Endothelial cell of umbilical vein (primary cell): Measurements from ENCODE around the gene WNT8B. TPM values are rescaled to one million over a fixed set of nuclear protein-coding genes. Genes with fewer than 3 reads are reported as not detected.

ENCODE experiments used
- BruUV-seq: library from RNA; stranded (reverse); fragments of 400-500 nt; replicated peaks from 2 replicates; lab custom pipeline; 2021; lab: Mats Ljungman, UMichigan
- CTCF ChIA-PET: fragments of 300-600, 350-600 bp; sonication (Branson Sonifier 250); formaldehyde crosslinking; loops from one replicate; lab custom pipeline; 2021; ENCODE audit warnings: antibody characterized with exemption, inconsistent platforms; lab: Charles Lee
- POLR2A ChIA-PET: fragments of 300-600, 350-600 bp; sonication (Branson Sonifier 250); formaldehyde crosslinking; loops from one replicate; lab custom pipeline; 2021; ENCODE audit warnings: antibody characterized with exemption, inconsistent platforms; lab: Charles Lee
- DNase-seq: peaks from one replicate; pipeline ENCODE4 v3.0.0-alpha.2; 2011; ENCODE audit warnings: low read depth, low spot score
- FAIRE-seq: peaks from 2 replicates; lab custom pipeline; 2011; peaks lifted over from hg19 to GRCh38; lab: Jason Lieb, UNC
- H2AFZ ChIP-seq: 2 replicates; pipeline ENCODE4 v1.6.0; 2012; ENCODE audit warnings: low read depth, low read length, control low read depth, inconsistent platforms
- H3K27ac ChIP-seq: 2 replicates; pipeline ENCODE4 v1.5.1; 2011; ENCODE audit warnings: low read depth, mild to moderate bottlenecking, control low read depth, low read length, moderate library complexity; ENCODE audit not compliant: insufficient read depth
- H3K27me3 ChIP-seq, 2 experiments: 2 replicates each; pipeline versions ENCODE4 v1.6.0 to v1.6.1; 2011; ENCODE audit warnings: low read length in 2 of 2, mixed read lengths in 1 of 2; ENCODE audit not compliant: control insufficient read depth in 2 of 2, insufficient read depth in 2 of 2
- H3K36me3 ChIP-seq, 2 experiments: 2 replicates in 1 of 2; 3 replicates in 1 of 2; pipeline ENCODE4 v1.5.1; 2011; ENCODE audit warnings: low read length in 2 of 2, mild to moderate bottlenecking in 1 of 2, moderate library complexity in 1 of 2; ENCODE audit not compliant: control insufficient read depth in 2 of 2, insufficient read depth in 2 of 2; ENCODE audit errors: extremely low read depth in 1 of 2
- H3K4me1 ChIP-seq: 3 replicates; pipeline ENCODE4 v1.5.1; 2011; ENCODE audit warnings: mild to moderate bottlenecking, low read length; ENCODE audit not compliant: control insufficient read depth, insufficient read depth; ENCODE audit errors: extremely low read depth
- H3K4me2 ChIP-seq: 2 replicates; pipeline ENCODE4 v1.6.1; 2011; ENCODE audit warnings: low read length, control low read depth, mixed read lengths; ENCODE audit not compliant: insufficient read depth
- H3K4me3 ChIP-seq, 3 experiments: fragments of 200-600 bp in 1 of 3; sonication (generic), shearing (Covaris generic) in 1 of 3; replicated peaks in 1 of 3; 2 replicates each; pipeline ENCODE4 v1.5.1; 2011 to 2016; ENCODE audit warnings: control low read depth in 3 of 3, low read length in 3 of 3, mild to moderate bottlenecking in 2 of 3, inconsistent platforms in 1 of 3, low read depth in 1 of 3, moderate library complexity in 1 of 3; ENCODE audit not compliant: insufficient read depth in 1 of 3
- H3K79me2 ChIP-seq: 2 replicates; pipeline ENCODE4 v1.6.0; 2012; ENCODE audit warnings: low read length, inconsistent platforms; ENCODE audit not compliant: control insufficient read depth, insufficient read depth
- H3K9ac ChIP-seq: replicated peaks from 2 replicates; pipeline ENCODE3; 2011; ENCODE audit warnings: low read length, control low read depth; ENCODE audit not compliant: insufficient read depth; ENCODE audit errors: extremely low read depth
- H3K9me1 ChIP-seq: replicated peaks from 3 replicates; pipeline ENCODE4 v1.6.0; 2011; ENCODE audit warnings: mild to moderate bottlenecking, low read length; ENCODE audit not compliant: control insufficient read depth, insufficient read depth; ENCODE audit errors: extremely low read depth
- H3K9me3 ChIP-seq: replicated peaks from 2 replicates; pipeline ENCODE4 v1.5.1; 2012; ENCODE audit warnings: low read length, inconsistent platforms; ENCODE audit not compliant: control insufficient read depth, insufficient read depth
- H4K20me1 ChIP-seq: replicated peaks from 2 replicates; pipeline ENCODE3; 2011; ENCODE audit warnings: mild to moderate bottlenecking, low read length; ENCODE audit not compliant: control insufficient read depth, insufficient read depth; ENCODE audit errors: extremely low read depth
- CTCF ChIP-seq, 2 donors: IDR thresholded peaks; 1 replicate in 1 of 2; 2 replicates in 1 of 2; pipeline ENCODE4 v1.5.1; 2011; ENCODE audit warnings: low read length in 2 of 2, mild to moderate bottlenecking in 2 of 2, moderate library complexity in 2 of 2, control low read depth in 1 of 2, inconsistent platforms in 1 of 2, low read depth in 1 of 2; ENCODE audit not compliant: insufficient read depth in 1 of 2; ENCODE audit errors: extremely low read depth in 1 of 2
- EZH2 ChIP-seq: IDR thresholded peaks from 2 replicates; pipeline ENCODE4 v1.6.1; 2012; ENCODE audit warnings: borderline replicate concordance, low read depth, mild to moderate bottlenecking, moderate library complexity, low read length, inconsistent platforms; ENCODE audit not compliant: severe bottlenecking
- FOS ChIP-seq: IDR thresholded peaks from 2 replicates; pipeline ENCODE4 v1.6.1; 2011; ENCODE audit warnings: mild to moderate bottlenecking, low read length, moderate library complexity, borderline replicate concordance; ENCODE audit not compliant: insufficient read depth
- GATA2 ChIP-seq: IDR thresholded peaks from 2 replicates; pipeline ENCODE4 v1.7.0; 2011; ENCODE audit warnings: low read depth, mild to moderate bottlenecking, moderate library complexity, mixed read lengths, low read length; ENCODE audit not compliant: insufficient read length, insufficient read depth
- JUN ChIP-seq: IDR thresholded peaks from 2 replicates; pipeline ENCODE4 v1.6.1; 2011; ENCODE audit warnings: borderline replicate concordance, low read depth; ENCODE audit not compliant: insufficient read length, insufficient read depth
- MAX ChIP-seq: IDR thresholded peaks from 2 replicates; pipeline ENCODE4 v1.6.1; 2011; ENCODE audit not compliant: insufficient read depth, insufficient read length
- MYC ChIP-seq: IDR thresholded peaks from one replicate; pipeline ENCODE4 v1.6.1; 2011; ENCODE audit warnings: mild to moderate bottlenecking, low read depth, low read length
- POLR2A ChIP-seq: IDR thresholded peaks from 2 replicates; pipeline ENCODE4 v1.6.1; 2012; ENCODE audit warnings: low read depth, mild to moderate bottlenecking, control low read depth, low read length
- POLR2AphosphoS5 ChIP-seq: IDR thresholded peaks from 2 replicates; pipeline ENCODE4 v1.6.1; 2012; ENCODE audit warnings: low read depth, mild to moderate bottlenecking, control low read depth, low read length, moderate library complexity; ENCODE audit not compliant: insufficient read depth
- dilution Hi-C: fragments of 300-500 bp; cut with MboI; formaldehyde crosslinking; loops from one replicate; pipeline ENCODE4 v1.15.0; 2019; ENCODE audit warnings: low sequenced_read_pairs; ENCODE audit not compliant: extremely low pct_ligation_motif_present
- intact Hi-C: fragments of 100-400 bp; cut with micrococcal nuclease; formaldehyde crosslinking; loops from one replicate; pipeline ENCODE4 v1.10.0; 2022
- polyA plus RNA-seq, 4 experiments: library from polyadenylated mRNA; depleted of rRNA in 3 of 4; stranded (reverse) in 3 of 4; unstranded in 1 of 4; fragments of >200 nt; gene quantifications; 2 replicates each; pipeline versions ENCODE4 v1.2.1 to v1.2.3, GENCODE V29; 2011 to 2012; ENCODE audit warnings: missing spikeins in 1 of 4
- total RNA-seq: library from RNA; stranded (reverse); gene quantifications from 2 replicates; pipeline ENCODE4 v1.2.3, GENCODE V29; 2021

Gene WNT8B
- total and polyA plus RNA-seq, 2 donors (not counting 3 experiments of a cell fraction or from before 2014, with no cell fraction given), result not detected

GRCh38 chr10:100524206-100524605 lies 61.4 kb downstream of the WNT8B start:
- FAIRE-seq, result no peak
- BruUV-seq, result no TSS peak
- Histone ChIP-seq H3K79me2 (peaks cover 15% of the 10 kb centered on the region), H3K4me3 (no peak overlapping the region), H3K27me3 (no peaks in the 10 kb centered on the region), H3K9me3 (no peaks in the 10 kb centered on the region), H3K4me1 (peaks cover 37% of the 10 kb centered on the region), H2AFZ (no peak overlapping the region), H3K9ac (no peak overlapping the region), H3K4me2 (no peak overlapping the region), H4K20me1 (no peaks in the 10 kb centered on the region), H3K27ac (no peak overlapping the region), H3K36me3 (peaks cover 11 to 18% of the 10 kb centered on the region in 2 experiments), H3K9me1 (no peaks in the 10 kb centered on the region)
- dilution Hi-C loops (no loop called here), intact Hi-C loops (no loop called here)
- CTCF ChIA-PET, result interaction anchor here (1.0 to 4.6 kb wide), 3 partner anchors 15 to 86 kb away, joined by 3 to 14 read pairs (median 4); no protein-coding TSS in a partner anchor
- no peak for DNase-seq
- TF ChIP-seq CTCF (IDR thresholded peaks at IDR 0.05; ENCODE audit: extremely low read depth in 1 of 2, insufficient read depth in 1 of 2, low read depth in 1 of 2, low read length in 2 of 2) (no peak), JUN (no peak), MYC (no peak), POLR2AphosphoS5 (no peak), FOS (no peak), MAX (no peak), EZH2 (no peak), POLR2A (no peak), GATA2 (no peak)
- POLR2A ChIA-PET, result no interaction called here
